Fibroblast of skin of left quadriceps (primary cell): ENCODE results near the gene MYO1G.

Experiments
- DNase-seq, 2 experiments: peaks; one replicate each; pipeline ENCODE4 v3.0.0-alpha.2; 2013; ENCODE audit warnings: low read depth in 2 of 2

The MYO1G gene

GRCh38 chr7:44967571-44968446 is 11.0 kb downstream of the MYO1G start:
- DNase-seq, result no peak

- DNase-seq, result no peak
Measured at GRCh38 chr7:44966731-44967538, 11.9 kb downstream of the MYO1G start.

- DNase-seq, result no peak
Measured at GRCh38 chr7:44965937-44966730, 12.7 kb downstream of the MYO1G start.

GRCh38 chr7:44965441-44965903 is 13.3 kb downstream of the MYO1G start:
- DNase-seq, result no peak

- DNase-seq, result no peak
Measured at GRCh38 chr7:44964831-44965440, 13.9 kb downstream of the MYO1G start.

- DNase-seq, result no peak
Measured at GRCh38 chr7:44964384-44964830, 14.4 kb downstream of the MYO1G start.

- DNase-seq, result no peak
Measured at GRCh38 chr7:44963364-44964290, 15.2 kb downstream of the MYO1G start.

GRCh38 chr7:44962483-44963251 is 16.1 kb downstream of the MYO1G start:
- DNase-seq, result no peak

GRCh38 chr7:44961844-44962482 is 16.9 kb downstream of the MYO1G start:
- no peak for DNase-seq

- DNase-seq, result no peak
Measured at GRCh38 chr7:44960011-44960580, 18.7 kb downstream of the MYO1G start.

- DNase-seq, result no peak
Measured at GRCh38 chr7:44959433-44959951, 19.3 kb downstream of the MYO1G start.

GRCh38 chr7:44958645-44959344 is 20.0 kb downstream of the MYO1G start:
- DNase-seq, result no peak

GRCh38 chr7:44956157-44956766 is 22.6 kb downstream of the MYO1G start:
- no peak for DNase-seq

GRCh38 chr7:44955733-44956132 is 23.1 kb downstream of the MYO1G start:
- DNase-seq, result no peak

GRCh38 chr7:44953156-44953555 is 25.7 kb downstream of the MYO1G start:
- no peak for DNase-seq

GRCh38 chr7:44949303-44949702 is 29.5 kb downstream of the MYO1G start:
- no peak for DNase-seq

- DNase-seq, result no peak
Measured at GRCh38 chr7:44945479-44945878, 33.3 kb downstream of the MYO1G start.
